Sigmoid colon (tissue), 7 donors: ENCODE measurements around the gene ESR2. TPM values are rescaled to one million over a fixed set of nuclear protein-coding genes. Genes with fewer than 3 reads are reported as not detected.
"Not testable (repeated sequence)": the region's sequence is repeated elsewhere in the genome, so short reads cannot be mapped to it uniquely, and the experiment has no call there.

Experiments
- DNase-seq: peaks from one replicate; pipeline ENCODE4 v3.0.0-alpha.2; 2019
- H3K27ac ChIP-seq, 4 donors: fragments of 200-600 bp; sonication (generic); one replicate each; pipeline ENCODE4 v1.5.1; 2016 to 2019; ENCODE audit warnings: mild to moderate bottlenecking in 1 of 4
- H3K27me3 ChIP-seq, 3 donors: fragments of 200-600 bp; sonication (generic); one replicate each; pipeline ENCODE4 v1.5.1; 2019; ENCODE audit warnings: mild to moderate bottlenecking in 1 of 3
- H3K36me3 ChIP-seq, 4 donors: fragments of 200-600 bp; sonication (generic); one replicate each; pipeline ENCODE4 v1.5.1; 2016 to 2019
- H3K4me1 ChIP-seq, 4 donors: fragments of 200-600 bp; sonication (generic); one replicate each; pipeline ENCODE4 v1.5.1; 2017 to 2019
- H3K4me3 ChIP-seq, 4 donors: fragments of 200-600 bp; sonication (generic); one replicate each; pipeline ENCODE4 v1.5.1; 2017 to 2019; ENCODE audit warnings: mild to moderate bottlenecking in 2 of 4, moderate library complexity in 1 of 4
- H3K9me3 ChIP-seq, 4 donors: fragments of 200-600 bp in 3 of 4; sonication (generic) in 3 of 4; one replicate each; pipeline versions ENCODE4 v1.5.1 to v1.6.1; 2013 to 2019
- CTCF ChIP-seq, 4 experiments: fragments of 450-650 bp in 3 of 4; fragments of 200-600 bp in 1 of 4; IDR thresholded peaks; one replicate each; pipeline ENCODE4 v1.5.1; 2016 to 2019; ENCODE audit warnings: antibody characterized with exemption in 4 of 4, mild to moderate bottlenecking in 3 of 4, moderate library complexity in 2 of 4
- EP300 ChIP-seq, 4 donors: sonication (generic); formaldehyde crosslinking; IDR thresholded peaks; one replicate each; pipeline ENCODE4 v1.6.1; 2017; ENCODE audit warnings: antibody characterized with exemption in 4 of 4
- POLR2A ChIP-seq, 2 donors: fragments of 450-650 bp; IDR thresholded peaks; one replicate each; pipeline ENCODE4 v1.6.1; 2016; ENCODE audit warnings: antibody characterized with exemption in 2 of 2, mild to moderate bottlenecking in 2 of 2, moderate library complexity in 2 of 2
- POLR2AphosphoS5 ChIP-seq, 4 donors: sonication (generic); formaldehyde crosslinking; IDR thresholded peaks; one replicate each; pipeline ENCODE4 v1.6.1; 2017; ENCODE audit warnings: antibody characterized with exemption in 4 of 4
- WGBS, 2 donors: extraction: QIAGEN DNeasy Blood & Tissue Kit; methylation state at CpG; one replicate each; pipeline ENCODE4 v1.1.7; 2013; 5-methylcytosine and 5-hydroxymethylcytosine counted together
- intact Hi-C: fragments of 100-400 bp; cut with DNase I; formaldehyde crosslinking; loops from one replicate; pipeline ENCODE4 v1.15.1; 2023
- polyA plus RNA-seq, 3 donors: library from polyadenylated mRNA; stranded (reverse); fragments of 200-250 nt; gene quantifications; one replicate each; pipeline ENCODE4 v1.2.3, GENCODE V29; 2013
- total RNA-seq, 4 donors: library from RNA; depleted of rRNA; stranded (reverse); fragments of >200 nt; gene quantifications; one replicate each; pipeline ENCODE4 v1.1.0, GENCODE V29; 2016
- donor health status: healthy with polysubstance abuse.
- donor health status: Bipolar disorder and iron deficiency.
- donor health status: healthy.

ESR2 gene
- total and polyA plus RNA-seq, 7 donors = 0.16 to 1.8 (median 0.41) TPM; not detected in 3

DNA sequence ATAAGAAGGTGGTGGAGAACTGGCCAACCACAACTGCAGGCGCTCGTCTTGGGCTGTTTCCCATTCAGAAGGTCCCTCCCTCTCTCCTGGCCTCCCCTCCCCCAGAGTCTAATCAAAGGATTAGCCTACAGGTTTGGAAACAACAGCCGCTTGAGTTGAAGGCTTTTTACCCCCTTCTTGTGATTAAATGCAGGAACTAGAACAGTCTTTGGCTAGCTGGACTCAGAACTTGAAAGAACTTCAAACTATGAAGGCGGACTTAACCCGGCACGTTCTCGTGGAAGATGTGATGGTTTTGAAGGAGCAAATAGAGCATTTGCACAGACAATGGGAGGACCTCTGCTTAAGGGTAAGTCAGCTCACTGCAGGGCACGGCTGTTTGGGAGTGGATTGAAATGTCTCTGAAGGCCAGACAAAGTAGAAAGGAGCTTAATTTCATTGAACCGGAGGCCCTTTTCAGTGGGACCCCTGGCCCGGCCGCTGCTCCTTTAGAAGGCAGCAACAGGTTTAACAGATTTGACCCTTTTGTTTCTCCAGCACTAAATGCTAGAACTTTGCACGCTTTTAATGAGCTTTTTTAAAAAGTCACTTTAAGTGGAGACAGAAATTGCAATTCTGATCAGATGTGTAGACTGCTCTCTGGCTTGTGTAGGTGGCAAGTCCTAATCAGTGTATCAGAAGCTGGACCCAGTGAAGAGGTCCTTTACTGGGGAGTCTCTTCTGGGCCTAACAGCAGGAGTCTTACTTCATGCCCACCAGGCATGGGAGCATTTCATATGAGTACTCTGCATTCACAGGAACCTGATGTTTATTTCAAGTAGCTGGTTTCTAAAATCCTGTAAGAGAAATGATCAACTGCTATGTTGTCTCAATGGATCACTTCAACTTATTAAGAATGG, 107.7 kb downstream of the ESR2 start:
- H3K27me3 ChIP-seq = no peaks in the 10 kb centered on the region
- intact Hi-C loops = no loop called here
- H3K27ac ChIP-seq = no peak overlapping the region
- WGBS, 2 donors = 90 to 94% methylated on average over 12 of the region's 12 CpGs
- no peaks in the 10 kb centered on the region for H3K4me1 ChIP-seq
- DNase-seq = no peak
- no peaks in the 10 kb centered on the region for H3K9me3 ChIP-seq
- H3K4me3 ChIP-seq = no peak overlapping the region
- no peak for TF ChIP-seq EP300 (IDR thresholded peaks at IDR 0.05)
- no peak for TF ChIP-seq POLR2A (IDR thresholded peaks at IDR 0.05)
- TF ChIP-seq POLR2AphosphoS5 (IDR thresholded peaks at IDR 0.05) = no peak
- no peak for TF ChIP-seq CTCF (IDR thresholded peaks at IDR 0.05)
- peaks cover 0 to 29% (median 0%) of the 10 kb centered on the region in 4 donors for H3K36me3 ChIP-seq

- 88 to 93% methylated on average over 1 of the region's 1 CpG for WGBS, 2 donors
- Histone ChIP-seq H3K27me3 (no peaks in the 10 kb centered on the region), H3K36me3 (peaks cover 0 to 23% (median 0%) of the 10 kb centered on the region in 4 donors), H3K27ac (no peak overlapping the region), H3K9me3 (no peaks in the 10 kb centered on the region), H3K4me1 (no peaks in the 10 kb centered on the region), H3K4me3 (no peak overlapping the region)
- TF ChIP-seq CTCF (IDR thresholded peaks at IDR 0.05) (no peak), EP300 (IDR thresholded peaks at IDR 0.05) (no peak), POLR2A (IDR thresholded peaks at IDR 0.05) (no peak), POLR2AphosphoS5 (IDR thresholded peaks at IDR 0.05) (no peak)
- no peak for DNase-seq
- intact Hi-C loops = no loop called here
Observed at GRCh38 chr14:64185184-64185583, 109.0 kb downstream of the ESR2 start.

DNA sequence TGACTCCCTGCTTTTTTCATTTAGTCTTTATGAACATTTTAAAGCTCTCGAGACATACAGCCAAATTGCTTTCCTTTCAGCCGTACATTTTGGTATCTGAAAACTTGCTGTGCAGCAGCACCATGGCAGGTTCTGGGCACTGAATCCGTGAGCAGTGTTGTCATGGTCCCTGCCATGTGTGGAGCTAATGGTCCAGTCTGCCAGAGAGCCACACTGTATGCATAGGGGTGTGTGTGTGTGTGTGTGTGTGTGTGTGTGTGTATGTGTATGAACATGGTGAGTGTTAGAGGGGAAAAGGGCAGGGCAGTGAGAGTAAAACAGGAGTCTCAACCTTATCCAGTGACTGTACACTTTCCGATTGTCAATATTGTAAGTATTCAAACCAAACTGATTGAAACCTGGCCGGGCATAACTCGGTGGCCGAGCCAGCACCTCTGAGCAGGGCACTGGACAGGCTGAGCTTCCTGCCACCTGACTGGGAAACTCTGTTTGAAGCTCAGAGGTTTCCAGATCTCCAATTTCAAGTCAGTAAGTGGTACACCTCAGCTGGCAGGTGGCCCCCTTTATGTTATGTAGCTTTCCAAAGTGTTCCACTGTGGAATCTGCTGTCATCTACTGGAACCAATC, 110.0 kb downstream of the ESR2 start:
- no peaks in the 10 kb centered on the region for H3K9me3 ChIP-seq
- no peaks in the 10 kb centered on the region for H3K27me3 ChIP-seq
- H3K27ac ChIP-seq = no peak overlapping the region
- no peak for TF ChIP-seq CTCF (IDR thresholded peaks at IDR 0.05)
- no peak overlapping the region for H3K4me3 ChIP-seq
- intact Hi-C loops = no loop called here
- H3K4me1 ChIP-seq = no peaks in the 10 kb centered on the region
- no peak for DNase-seq
- 95 to 98% methylated on average over 7 of the region's 7 CpGs for WGBS, 2 donors
- peaks cover 0 to 21% (median 0%) of the 10 kb centered on the region in 4 donors for H3K36me3 ChIP-seq

- H3K4me1 ChIP-seq, DNase-seq, intact Hi-C loops, H3K4me3 ChIP-seq, H3K27ac ChIP-seq, H3K9me3 ChIP-seq, H3K27me3 ChIP-seq: not testable (repeated sequence)
- peaks cover 0 to 26% (median 0%) of the 10 kb centered on the region in 4 donors for H3K36me3 ChIP-seq
- WGBS, 2 donors = 98 to 99% methylated on average over 40 of the region's 40 CpGs
Observed at GRCh38 chr14:64182908-64183307, 111.3 kb downstream of the ESR2 start.

DNA sequence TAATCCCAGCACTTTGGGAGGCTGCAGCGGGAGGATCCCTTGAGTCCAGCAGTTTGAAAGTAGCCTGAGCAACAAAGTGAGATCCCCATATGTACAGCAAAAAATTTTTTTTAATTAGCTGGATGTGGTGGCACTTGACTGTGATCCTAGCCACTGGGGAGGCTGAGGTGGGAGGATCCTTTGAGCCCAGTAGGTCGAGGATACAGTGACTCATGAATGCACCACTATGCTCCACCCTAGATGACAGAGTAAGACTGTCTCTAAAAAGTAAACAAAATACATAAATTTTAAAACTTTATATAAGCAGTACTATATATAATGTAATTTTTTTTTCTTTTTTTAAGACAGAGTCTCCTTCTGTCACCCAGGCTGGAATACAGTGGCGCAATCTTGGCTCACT, 115.4 kb downstream of the ESR2 start:
- H3K4me3 ChIP-seq = no peak overlapping the region
- intact Hi-C loops = no loop called here
- 83 to 89% methylated on average over 3 of the region's 3 CpGs for WGBS, 2 donors
- no peak for TF ChIP-seq EP300 (IDR thresholded peaks at IDR 0.05)
- no peaks in the 10 kb centered on the region for H3K27me3 ChIP-seq
- peaks cover 0 to 22% (median 0%) of the 10 kb centered on the region in 4 donors for H3K36me3 ChIP-seq
- H3K4me1 ChIP-seq = no peaks in the 10 kb centered on the region
- no peaks in the 10 kb centered on the region for H3K9me3 ChIP-seq
- no peak for DNase-seq
- H3K27ac ChIP-seq = no peak overlapping the region
